ENCODE measurements around the gene ATP1A1.

ATP1A1 gene

GRCh38 chr1:116345843-116346242 is 27.2 kb upstream of the ATP1A1 start:
- DNase-seq = peak; percentile 48

- DNase-seq = no peak
These were observed 25.9 kb upstream of the ATP1A1 start for GRCh38 chr1:116346943-116347673.

- DNase-seq = no peak
These were observed 25.3 kb upstream of the ATP1A1 start for GRCh38 chr1:116347696-116348095.

GRCh38 chr1:116350097-116350645 is 22.9 kb upstream of the ATP1A1 start:
- no peak for DNase-seq

GRCh38 chr1:116351914-116352313 is 21.1 kb upstream of the ATP1A1 start:
- no peak for DNase-seq

GRCh38 chr1:116352349-116352813 is 20.7 kb upstream of the ATP1A1 start:
- no peak for DNase-seq

- no peak for DNase-seq
These were observed 19.9 kb upstream of the ATP1A1 start for GRCh38 chr1:116353155-116353554.

GRCh38 chr1:116356067-116356466 is 17.0 kb upstream of the ATP1A1 start:
- no peak for DNase-seq

- no peak for DNase-seq
These were observed 16.4 kb upstream of the ATP1A1 start for GRCh38 chr1:116356673-116357072.

- no peak for DNase-seq
These were observed 15.6 kb upstream of the ATP1A1 start for GRCh38 chr1:116357487-116357886.

- no peak for DNase-seq
These were observed 13.8 kb upstream of the ATP1A1 start for GRCh38 chr1:116359060-116359830.

GRCh38 chr1:116359871-116360270 is 13.2 kb upstream of the ATP1A1 start:
- DNase-seq = no peak

GRCh38 chr1:116360429-116361173 is 12.4 kb upstream of the ATP1A1 start:
- no peak for DNase-seq

- DNase-seq = no peak
These were observed 11.4 kb upstream of the ATP1A1 start for GRCh38 chr1:116361648-116362047.

- no peak for DNase-seq
These were observed 11.0 kb upstream of the ATP1A1 start for GRCh38 chr1:116362050-116362449.

GRCh38 chr1:116365353-116365780 is 7.7 kb upstream of the ATP1A1 start:
- DNase-seq = no peak

- DNase-seq = no peak
These were observed 7.2 kb upstream of the ATP1A1 start for GRCh38 chr1:116365857-116366256.

GRCh38 chr1:116367256-116367945 is 5.6 kb upstream of the ATP1A1 start:
- DNase-seq = no peak

- no peak for DNase-seq
These were observed 4.8 kb upstream of the ATP1A1 start for GRCh38 chr1:116368241-116368640.

GRCh38 chr1:116370181-116370580 is 2.9 kb upstream of the ATP1A1 start:
- DNase-seq = no peak

- DNase-seq = no peak
These were observed 1.3 kb upstream of the ATP1A1 start for GRCh38 chr1:116371752-116372151.

GRCh38 chr1:116372191-116372590 is 853 bp upstream of the ATP1A1 start:
- no peak for DNase-seq

Data from effector CD4-positive, alpha-beta T cell (primary cell).